ENCODE results near the gene PAPOLA.
"Not testable (repeated sequence)": the region's sequence is repeated elsewhere in the genome, so short reads cannot be mapped to it uniquely, and the experiment has no call there.

Gene PAPOLA

DNA sequence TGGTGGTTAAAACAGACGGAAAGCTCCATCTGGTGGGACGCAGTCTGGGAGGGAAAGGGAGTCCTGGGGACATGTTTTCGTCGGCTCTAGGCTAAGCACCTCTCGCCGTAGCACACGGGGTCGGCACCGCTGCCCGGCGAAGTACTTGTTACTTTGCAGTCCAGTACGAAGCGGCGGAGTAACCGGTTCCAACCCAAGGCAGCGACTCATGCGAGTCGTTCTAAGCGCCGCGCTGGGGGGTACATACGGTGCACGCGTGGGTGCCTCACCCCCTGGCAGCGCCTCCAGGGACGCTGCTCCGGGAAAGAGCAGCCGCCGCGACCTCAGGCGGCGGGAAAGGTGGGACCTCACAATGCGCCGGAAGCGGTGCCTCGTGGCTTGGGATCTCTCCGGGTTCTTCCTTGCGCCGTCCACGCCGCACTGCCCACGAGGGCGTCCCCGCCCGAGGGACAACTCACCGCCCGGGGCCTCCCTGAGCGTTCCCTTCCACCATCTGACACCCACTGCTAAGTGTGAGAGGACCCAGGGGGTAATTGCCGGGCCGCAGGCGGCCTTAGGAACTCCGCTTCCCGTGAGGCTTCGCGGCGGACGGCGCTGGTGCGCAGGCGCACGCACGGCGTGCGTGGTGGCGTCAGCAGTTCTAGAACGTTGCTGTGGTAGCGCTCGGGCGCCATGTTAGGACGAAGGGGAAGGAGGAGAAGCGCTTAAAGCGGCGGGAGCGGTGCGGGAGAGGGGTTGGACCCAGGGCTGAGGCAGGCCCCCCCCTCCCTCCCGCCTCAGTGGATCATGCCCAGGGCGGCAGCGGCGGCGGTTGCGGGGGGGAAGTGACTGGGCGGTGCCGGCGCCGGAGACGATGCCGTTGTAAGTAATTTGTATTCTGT lies at the start of gene PAPOLA:
Gene PAPOLA (plus strand): TSS at position 643 of the 881 bp plus-strand sequence. CDS start 211 bp downstream, at position 854.
- peak; percentile 85 to 92 (median 88) for DNase-seq (ENCODE audit: low read depth in 3 of 3, low spot score in 1 of 3)

DNA sequence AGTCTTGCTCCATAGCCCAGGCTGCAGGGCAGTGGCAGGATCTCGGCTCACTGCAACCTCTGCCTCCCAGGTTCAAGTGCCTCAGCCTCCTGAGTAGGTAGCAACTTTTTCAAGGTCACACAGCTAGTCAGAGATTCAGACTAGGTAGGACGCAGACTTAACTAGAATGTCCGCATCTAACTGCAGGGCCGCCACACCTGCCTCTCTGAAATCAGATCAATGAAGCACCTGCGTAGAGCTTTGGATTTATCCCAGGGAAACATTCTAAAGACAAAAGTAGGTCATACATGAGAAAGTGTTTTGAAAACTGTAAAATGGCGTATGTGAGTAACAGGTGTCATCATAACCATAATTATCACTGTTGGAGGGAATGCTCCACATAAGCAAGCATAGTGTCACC lies 49.5 kb upstream of the PAPOLA start:
- DNase-seq (ENCODE audit: low read depth in 3 of 3, low spot score in 1 of 3) = no peak

DNA sequence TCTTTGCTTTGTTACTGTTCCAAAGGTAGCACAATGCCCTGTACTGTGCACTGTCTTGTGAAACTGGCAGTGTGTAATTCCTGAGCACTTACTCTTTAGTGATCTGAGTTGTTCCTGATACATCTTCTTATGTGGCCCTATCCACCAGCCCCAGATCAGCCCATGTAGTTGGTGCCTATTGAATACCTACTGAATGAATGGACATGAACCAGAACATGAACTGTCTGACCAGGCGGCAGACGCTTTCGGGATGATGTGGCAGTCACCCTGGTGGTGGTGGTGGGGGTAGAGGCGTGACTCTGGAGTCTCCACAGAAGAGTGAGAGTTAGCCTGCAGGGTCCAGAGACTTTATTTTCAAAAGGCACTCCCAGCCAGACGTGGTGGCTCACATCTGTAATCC lies 46.6 kb upstream of the PAPOLA start:
- DNase-seq (ENCODE audit: low read depth in 3 of 3, low spot score in 1 of 3) = no peak

DNA sequence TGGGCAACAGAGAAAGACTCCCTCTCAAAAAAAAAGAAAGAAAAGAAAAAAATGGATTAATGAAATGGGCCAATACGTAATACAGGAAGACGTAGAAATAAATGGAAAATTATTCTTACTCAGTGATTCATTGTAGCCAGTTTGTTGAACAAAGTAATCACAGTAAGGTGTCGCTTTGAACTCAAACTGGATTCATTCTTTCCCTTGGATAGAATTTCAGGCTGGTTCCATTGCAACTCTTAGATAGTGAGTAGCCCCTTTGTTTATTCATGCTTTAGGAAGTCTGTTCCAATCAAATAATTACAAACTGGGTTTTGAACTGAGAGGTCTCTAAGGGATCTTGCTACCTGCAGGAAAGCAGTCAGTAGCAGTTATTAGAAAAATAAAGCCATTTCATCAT lies 42.3 kb upstream of the PAPOLA start:
- DNase-seq (ENCODE audit: low read depth in 3 of 3, low spot score in 1 of 3) = no peak

DNA sequence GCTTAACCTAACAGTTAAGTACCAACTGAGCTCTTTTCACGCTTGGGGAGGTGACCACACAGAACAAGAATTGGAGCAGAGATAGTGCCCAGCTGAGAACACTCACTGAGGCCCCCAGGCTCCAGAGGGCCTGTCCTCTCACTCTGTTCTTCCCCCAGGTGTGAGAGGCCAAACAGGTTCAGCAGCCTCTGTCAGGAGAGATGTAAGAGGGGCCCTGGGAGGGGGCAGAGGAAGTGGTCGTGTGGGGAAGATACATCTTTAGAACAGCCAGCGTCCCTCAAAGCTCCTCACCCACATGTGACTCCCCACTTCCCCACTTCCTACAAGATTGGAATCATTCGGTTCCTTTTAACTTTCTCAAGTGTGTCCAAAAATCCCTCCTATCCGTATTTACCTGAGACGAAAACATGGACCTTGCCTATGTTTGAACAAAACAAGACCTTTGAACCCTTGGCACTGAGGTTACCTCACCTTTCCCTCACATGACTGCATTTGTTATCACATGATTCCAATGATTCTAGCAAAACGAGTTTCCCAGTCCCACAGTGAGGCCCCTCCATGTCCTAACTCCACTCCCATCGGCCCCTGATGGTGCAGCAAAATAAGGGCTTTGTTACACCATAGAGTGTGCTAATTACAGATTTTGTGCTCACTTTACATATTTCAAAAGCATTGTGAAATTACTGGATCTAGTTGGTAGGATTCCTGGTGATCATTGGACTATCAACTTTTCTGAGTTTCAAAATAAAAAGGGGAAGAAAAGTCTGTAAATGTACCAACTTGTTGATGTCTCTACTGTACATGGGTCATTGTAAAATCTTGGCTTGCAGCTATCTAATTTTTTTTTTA lies 40.0 kb upstream of the PAPOLA start:
- DNase-seq (ENCODE audit: low read depth in 3 of 3, low spot score in 1 of 3) = no peak

DNA sequence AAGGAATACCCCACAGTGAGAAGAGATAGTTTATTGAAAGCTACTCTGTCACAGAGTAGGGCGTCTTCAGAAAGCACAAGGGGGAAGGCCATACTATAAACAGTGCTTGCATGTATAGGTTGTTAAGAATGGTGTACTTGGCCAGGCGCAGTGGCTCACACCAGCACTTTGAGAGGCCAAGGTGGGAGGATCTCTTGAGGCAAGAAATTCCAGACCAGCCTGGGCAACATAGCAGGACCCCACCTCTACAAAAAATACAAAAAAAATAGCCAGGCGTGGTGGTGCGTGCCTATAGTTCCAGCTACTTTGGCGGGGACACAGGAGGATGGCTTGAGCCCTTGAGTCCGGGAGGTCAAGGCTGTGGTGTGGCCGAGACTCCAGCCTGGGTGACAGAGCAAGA lies 38.0 kb upstream of the PAPOLA start:
- no peak for DNase-seq (ENCODE audit: low read depth in 3 of 3, low spot score in 1 of 3)

DNA sequence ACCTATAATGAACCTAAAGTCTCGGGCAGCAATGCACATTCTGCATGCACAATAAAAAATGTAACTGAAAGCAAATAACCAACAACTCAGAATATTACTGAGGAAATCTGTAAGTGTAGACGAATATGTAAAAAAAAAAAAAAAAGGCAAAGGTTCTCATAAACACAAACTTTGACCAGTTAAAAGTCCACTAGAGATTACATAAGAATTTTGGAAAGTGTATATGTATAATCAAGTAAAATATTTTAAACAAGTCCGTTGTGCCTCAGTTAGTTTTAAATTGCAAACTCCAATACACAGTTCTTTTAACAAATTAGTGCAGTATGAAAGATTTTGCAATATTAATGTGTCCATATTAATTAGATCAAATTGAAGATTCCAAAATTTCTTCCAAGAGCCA lies 35.3 kb upstream of the PAPOLA start:
- no peak for DNase-seq (ENCODE audit: low read depth in 3 of 3, low spot score in 1 of 3)

DNA sequence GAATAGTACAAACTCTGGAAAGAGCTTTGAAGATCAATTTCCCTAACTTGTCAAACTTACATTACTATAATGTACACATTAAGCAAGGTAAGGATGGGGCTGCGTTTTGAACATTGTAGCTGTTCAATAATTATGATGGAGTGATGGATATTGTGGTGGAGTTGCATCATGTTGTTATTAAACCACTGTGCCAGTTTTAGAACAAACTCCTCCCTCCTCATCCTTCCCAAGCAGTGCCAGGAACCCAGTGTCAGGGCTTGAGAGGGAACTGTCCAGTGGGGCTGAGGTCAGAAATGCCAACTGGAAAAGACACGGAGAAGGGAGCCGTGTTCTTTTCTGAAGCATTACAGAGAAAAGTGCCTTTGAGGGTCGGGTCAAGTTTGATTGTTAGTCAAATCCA lies 31.9 kb upstream of the PAPOLA start:
- DNase-seq (ENCODE audit: low read depth in 3 of 3, low spot score in 1 of 3) = no peak

DNA sequence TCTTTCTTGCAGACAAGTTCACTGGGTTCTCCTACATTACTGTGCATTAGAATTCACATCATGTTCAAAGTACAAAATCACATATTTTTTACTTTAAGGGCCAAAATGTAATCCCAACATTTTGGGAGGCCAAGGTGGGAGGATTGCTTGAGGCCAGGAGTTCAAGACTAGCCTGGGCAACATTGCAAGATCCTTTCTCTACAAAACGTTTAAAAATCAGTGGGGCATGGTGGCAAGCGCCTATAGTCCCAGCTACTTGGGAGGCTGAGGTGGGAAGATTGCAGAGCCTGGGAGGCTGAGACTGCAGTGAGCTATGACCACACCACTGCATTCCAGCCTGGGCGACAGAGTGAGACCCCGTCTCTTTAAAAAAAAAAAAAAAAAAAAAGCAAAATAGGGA lies 31.2 kb upstream of the PAPOLA start:
- not testable (repeated sequence) for DNase-seq (ENCODE audit: low read depth in 3 of 3, low spot score in 1 of 3)

DNA sequence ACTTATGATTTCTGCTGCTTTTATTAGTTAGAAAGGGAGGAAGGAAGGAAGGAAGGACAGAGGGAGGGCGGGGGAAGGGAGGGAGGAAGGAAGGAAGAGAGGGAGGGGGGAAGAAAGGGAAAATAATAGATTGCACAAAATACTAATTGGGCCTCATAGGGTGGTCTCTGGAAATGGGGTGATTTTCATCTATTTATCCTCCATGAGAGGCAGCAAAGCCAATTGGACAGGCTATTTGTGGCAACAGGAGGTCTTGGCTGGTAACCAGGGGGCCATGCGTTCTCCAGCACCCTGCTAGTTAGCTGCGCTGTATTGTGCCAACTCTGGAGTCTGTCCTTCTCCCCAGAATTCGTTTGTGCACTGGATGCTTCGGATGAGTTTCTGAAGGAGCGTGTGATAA lies 24.1 kb upstream of the PAPOLA start:
- DNase-seq (ENCODE audit: low read depth in 3 of 3, low spot score in 1 of 3) = no peak

DNA sequence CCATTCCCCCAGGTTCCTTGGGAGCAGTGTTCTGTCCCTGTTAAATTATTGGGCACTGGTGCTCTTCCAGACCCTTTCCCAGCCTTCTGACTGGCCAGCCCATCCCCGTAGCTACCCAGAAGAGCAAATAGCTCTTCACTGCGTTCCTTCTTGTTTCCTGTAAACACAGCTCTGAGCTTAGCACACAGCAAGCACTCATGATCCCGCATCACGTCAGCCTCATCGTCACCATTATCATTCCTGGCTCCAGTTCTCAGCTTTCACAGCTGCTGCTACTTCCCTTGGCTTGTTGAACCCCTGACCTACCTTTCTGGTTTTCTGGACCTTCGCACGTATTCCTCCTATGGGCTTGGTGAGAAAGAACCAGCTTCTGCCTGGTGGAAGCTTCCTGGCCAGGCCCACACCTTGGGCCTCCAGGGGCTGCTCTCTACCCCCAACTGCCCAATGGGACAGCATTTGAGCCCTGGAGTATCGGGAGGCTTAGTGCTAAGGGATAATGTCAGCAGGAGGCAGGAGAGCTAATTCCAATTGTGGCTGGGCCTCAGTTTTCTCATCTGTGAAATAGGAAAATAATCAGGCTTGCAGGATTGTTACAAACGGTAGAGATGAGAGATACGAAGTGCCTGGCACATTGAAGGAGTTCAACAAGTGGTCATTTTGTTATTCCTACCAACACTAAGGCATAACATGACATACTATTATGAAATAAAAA lies 22.6 kb upstream of the PAPOLA start:
- DNase-seq (ENCODE audit: low read depth in 3 of 3, low spot score in 1 of 3) = no peak

DNA sequence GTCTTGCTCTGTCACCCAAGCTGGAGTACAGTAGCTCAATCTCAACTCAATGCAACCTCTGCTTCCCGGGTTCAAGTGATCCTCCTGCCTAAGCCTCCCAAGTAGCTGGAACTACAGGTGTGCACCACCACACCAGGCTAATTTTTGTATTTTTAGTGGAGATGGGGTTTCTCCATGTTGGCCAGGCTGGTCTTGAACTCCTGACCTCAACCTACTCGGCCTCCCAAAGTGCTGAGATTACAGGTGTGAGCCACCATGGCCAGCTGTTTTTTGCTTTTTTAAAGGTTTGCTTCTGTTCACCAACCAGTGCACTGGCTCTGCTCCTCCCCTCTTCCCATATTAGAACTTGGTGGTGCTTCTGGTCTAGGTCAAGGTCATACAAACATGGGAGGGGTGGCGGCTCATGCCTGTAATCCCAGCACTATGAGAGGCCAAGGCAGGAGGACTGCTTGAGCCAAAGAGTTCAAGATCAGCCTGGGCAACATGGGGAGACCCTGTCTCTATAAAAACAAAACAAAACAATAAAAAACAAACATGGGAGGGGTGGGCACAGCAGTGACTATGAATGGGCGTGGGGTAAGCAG lies 20.4 kb upstream of the PAPOLA start:
- no peak for DNase-seq (ENCODE audit: low read depth in 3 of 3, low spot score in 1 of 3)

DNA sequence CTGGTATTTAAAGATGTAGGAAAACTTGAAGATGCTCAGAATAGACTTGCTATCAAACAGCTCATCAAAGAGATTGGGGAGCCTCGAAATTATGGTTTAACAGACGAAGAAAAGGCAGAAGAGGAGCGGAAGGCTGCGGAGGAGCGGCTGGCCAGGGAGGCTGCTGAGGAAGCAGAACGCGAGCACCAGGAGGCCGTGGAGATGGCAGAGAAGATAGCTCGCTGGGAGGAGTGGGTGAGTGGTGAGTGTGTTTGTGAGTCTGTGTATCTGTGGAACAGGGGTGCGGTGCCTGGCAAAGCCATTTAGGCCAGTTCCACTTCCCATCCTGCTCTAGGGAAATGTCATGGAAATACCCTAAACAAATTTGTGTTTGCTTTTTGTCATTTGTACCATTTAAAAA lies 19.2 kb upstream of the PAPOLA start:
- DNase-seq (ENCODE audit: low read depth in 3 of 3, low spot score in 1 of 3) = no peak

DNA sequence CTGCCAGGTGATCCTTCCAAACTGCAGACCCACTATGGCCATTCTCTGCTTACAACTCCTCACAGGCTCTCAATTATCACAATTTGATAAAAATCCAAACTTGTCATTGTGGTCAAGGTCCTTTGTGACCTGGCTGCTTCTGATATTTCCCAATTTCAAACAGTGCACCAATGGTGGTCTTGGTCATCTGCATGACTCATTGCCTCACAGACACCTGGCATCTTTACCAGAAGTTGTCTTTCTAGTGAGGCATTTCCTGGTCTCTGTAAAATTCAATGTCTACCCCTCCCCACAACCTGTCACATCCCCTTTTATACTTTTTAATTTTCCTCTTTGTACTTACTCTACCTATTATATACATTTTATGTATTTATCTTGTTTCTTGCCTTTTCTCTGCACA lies 17.8 kb upstream of the PAPOLA start:
- no peak for DNase-seq (ENCODE audit: low read depth in 3 of 3, low spot score in 1 of 3)

DNA sequence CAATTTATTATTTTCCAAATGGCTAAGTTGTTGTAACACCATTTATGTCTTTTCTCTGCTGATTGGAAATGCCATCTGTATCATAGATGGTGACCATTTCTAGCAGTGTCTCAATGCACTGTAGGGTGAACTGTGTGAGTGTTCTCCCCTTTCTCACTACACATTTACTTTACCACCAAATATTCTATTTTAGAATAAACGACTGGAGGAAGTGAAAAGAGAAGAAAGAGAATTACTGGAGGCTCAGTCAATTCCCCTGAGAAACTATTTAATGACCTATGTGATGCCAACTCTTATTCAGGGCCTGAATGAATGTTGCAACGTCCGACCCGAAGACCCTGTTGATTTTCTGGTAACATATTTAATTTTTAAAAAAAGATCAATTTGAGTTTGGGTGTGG lies 15.5 kb upstream of the PAPOLA start:
- DNase-seq (ENCODE audit: low read depth in 3 of 3, low spot score in 1 of 3) = no peak

DNA sequence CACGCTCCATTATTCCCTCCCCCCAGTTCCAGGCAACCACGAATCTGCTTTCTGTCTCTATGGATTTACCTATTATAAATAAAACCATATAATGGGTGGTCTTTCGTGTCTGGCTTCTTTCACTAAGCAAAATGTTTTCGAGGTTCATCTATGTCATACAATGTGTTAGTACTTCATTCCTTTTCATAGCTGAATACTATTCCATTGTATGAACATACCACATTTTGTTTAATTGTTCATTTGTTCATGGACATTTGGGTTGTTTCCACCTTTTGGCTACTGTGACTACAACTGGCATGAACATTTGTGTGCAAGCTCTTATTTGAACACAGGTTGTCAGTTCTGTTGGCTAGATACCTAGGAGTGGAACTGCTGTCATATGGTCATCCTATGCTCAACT lies 12.9 kb upstream of the PAPOLA start:
- DNase-seq (ENCODE audit: low read depth in 3 of 3, low spot score in 1 of 3) = no peak

DNA sequence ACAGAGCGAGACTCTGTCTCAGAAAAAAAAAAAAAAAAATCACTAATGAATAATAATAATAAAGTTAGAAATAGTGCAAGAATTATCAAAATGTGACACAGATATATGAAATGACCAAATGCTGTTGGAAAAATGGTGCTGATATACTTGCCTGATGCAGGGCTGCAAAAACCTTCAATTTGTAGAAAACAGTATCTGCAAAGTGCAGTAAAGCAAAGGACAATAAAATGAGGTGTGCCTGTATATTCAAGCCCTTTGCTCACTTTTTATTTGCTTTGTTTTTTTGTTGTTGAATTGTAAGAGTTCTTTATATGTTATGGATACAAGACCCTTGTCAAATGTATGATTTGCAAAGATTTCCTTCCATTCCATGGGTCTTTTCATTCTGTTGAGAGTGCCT lies 9.0 kb upstream of the PAPOLA start:
- DNase-seq (ENCODE audit: low read depth in 3 of 3, low spot score in 1 of 3) = no peak

DNA sequence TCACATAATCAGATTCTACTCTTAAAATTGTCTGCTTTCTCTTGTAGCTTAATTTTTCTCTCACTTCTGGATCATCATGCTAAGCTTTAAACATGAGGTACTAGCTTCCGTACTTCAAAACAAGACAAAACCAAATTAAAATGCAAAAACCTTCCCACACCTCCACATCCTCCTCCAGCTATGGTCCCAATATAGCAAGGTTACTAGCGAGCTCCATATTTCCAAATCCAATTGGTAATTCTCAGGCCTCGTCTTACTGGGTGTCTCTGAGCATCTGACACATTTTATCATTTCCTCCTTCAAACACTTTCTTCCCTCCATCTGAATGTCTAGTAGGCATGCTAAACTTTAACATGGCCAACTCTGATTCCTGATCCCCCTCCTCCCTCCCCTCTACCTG lies 7.9 kb upstream of the PAPOLA start:
- DNase-seq (ENCODE audit: low read depth in 3 of 3, low spot score in 1 of 3) = no peak

DNA sequence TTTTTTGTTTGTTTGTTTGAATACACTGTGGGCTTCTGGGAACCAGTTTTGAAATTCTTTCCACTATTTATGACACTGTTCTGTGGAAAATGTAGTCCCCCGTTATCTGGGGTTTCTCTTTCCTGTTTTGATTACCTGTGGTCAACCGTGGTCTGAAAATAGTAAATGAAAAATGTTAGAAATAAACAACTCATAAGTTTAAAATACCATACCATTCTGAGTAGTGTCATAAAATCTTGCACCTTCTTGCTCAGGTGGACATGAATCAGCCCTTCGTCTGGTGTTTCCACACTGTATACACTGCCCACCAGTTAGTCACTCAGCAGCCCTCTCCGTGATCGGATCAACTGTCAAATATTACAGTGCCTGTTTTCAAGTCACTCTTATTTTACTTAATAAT lies 5.1 kb upstream of the PAPOLA start:
- no peak for DNase-seq (ENCODE audit: low read depth in 3 of 3, low spot score in 1 of 3)

DNA sequence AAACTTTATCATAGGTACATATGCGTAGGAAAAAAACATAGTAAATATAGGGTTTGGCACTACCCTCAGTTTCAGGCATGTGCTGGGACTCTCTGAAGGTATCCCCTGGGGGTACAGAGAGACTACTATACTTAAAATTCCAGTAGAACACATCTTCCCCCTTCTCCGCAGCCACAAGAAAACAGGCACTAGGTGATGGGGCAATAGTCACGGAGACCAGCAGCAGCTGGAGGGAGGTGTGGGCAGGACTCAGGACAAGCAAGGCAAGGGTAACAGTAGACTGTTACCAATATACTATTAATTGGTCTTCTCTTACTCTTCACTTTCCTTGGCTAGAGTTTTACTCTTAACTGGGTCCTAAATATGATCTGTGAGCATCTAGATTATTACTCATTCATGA lies 4.6 kb upstream of the PAPOLA start:
- DNase-seq (ENCODE audit: low read depth in 3 of 3, low spot score in 1 of 3) = no peak

DNA sequence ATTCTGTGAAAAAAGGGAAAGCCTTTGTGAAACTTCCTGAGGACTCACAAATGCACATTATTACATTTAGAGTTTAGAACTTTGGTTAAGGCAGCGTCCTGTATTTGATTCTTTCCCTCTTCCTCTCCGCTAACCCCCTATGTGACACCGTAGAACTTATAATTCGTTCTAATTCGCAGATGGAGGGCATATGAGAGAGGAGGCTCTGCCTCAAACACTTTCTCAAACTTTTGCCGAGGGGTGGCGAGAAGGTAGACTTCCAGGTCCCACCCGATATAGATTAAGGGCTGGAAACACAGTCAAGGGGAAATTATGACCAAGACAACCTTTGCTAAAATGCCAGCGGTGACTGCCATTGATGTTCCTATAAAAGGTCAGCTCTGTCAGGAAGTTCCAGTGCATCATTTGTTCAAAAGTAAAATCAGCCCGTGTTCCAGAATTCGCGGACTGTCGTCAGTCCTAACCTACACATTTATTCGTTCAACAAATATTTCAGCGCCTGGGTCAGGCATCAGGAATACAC lies 904 bp upstream of the PAPOLA start:
- no peak for DNase-seq (ENCODE audit: low read depth in 3 of 3, low spot score in 1 of 3)
